ENCODE results near the gene PCDHGA8.
A peak's percentile ranks its signal among the peaks of the same experiment; 100 is the strongest.
"Not testable (repeated sequence)": the region's sequence is repeated elsewhere in the genome, so short reads cannot be mapped to it uniquely, and the experiment has no call there.

PCDHGA8 gene

GRCh38 chr5:141403387-141403786 is 11.0 kb downstream of the PCDHGA8 start:
- DNase-seq, result no peak

GRCh38 chr5:141407790-141408505 is 15.5 kb downstream of the PCDHGA8 start, which contains the start of gene PCDHGB6:
Gene PCDHGB6, plus strand, starts transcription at chr5:141408021. Its CDS starts 182 bp downstream, at chr5:141408203.
- not testable (repeated sequence) for DNase-seq

GRCh38 chr5:141409598-141410306 is 17.3 kb downstream of the PCDHGA8 start:
- no peak for DNase-seq

- DNase-seq, result no peak
These were observed 19.1 kb downstream of the PCDHGA8 start for GRCh38 chr5:141411575-141411974.

- DNase-seq, result peak; percentile 17
These were observed 20.6 kb downstream of the PCDHGA8 start, which contains the start of gene PCDHGA10 for GRCh38 chr5:141412854-141413539. Gene PCDHGA10, plus strand, starts transcription at chr5:141412987. Its CDS starts 189 bp downstream, at chr5:141413176.

GRCh38 chr5:141413540-141414069 is 21.2 kb downstream of the PCDHGA8 start:
- no peak for DNase-seq

- DNase-seq, result not testable (repeated sequence)
These were observed 22.3 kb downstream of the PCDHGA8 start for GRCh38 chr5:141414548-141415274.

- DNase-seq, result not testable (repeated sequence)
These were observed 22.8 kb downstream of the PCDHGA8 start for GRCh38 chr5:141415275-141415618.

GRCh38 chr5:141417494-141418172 is 25.2 kb downstream of the PCDHGA8 start, which contains the start of gene PCDHGB7:
Gene PCDHGB7, plus strand, starts transcription at chr5:141417677. Its CDS starts 183 bp downstream, at chr5:141417860.
- DNase-seq, result not testable (repeated sequence)

GRCh38 chr5:141419074-141419880 is 26.8 kb downstream of the PCDHGA8 start:
- DNase-seq, result no peak

- peak; percentile 15 for DNase-seq
These were observed 28.5 kb downstream of the PCDHGA8 start, which contains the start of gene PCDHGA11 for GRCh38 chr5:141420855-141421488. Gene PCDHGA11, plus strand, starts transcription at chr5:141421051. Its CDS starts 177 bp downstream, at chr5:141421228.

GRCh38 chr5:141421489-141421855 is 29.0 kb downstream of the PCDHGA8 start:
- DNase-seq, result no peak

- no peak for DNase-seq
These were observed 30.4 kb downstream of the PCDHGA8 start for GRCh38 chr5:141422742-141423291.

- no peak for DNase-seq
These were observed 35.5 kb downstream of the PCDHGA8 start for GRCh38 chr5:141427783-141428426.

GRCh38 chr5:141430332-141431113 is 38.1 kb downstream of the PCDHGA8 start, which contains the start of gene PCDHGA12:
Gene PCDHGA12, plus strand, starts transcription at chr5:141430507. Its CDS starts 253 bp downstream, at chr5:141430760.
- DNase-seq, result no peak

GRCh38 chr5:141431286-141431685 is 38.9 kb downstream of the PCDHGA8 start:
- no peak for DNase-seq

- not testable (repeated sequence) for DNase-seq
These were observed 39.9 kb downstream of the PCDHGA8 start for GRCh38 chr5:141432308-141432707.

- DNase-seq, result not testable (repeated sequence)
These were observed 40.3 kb downstream of the PCDHGA8 start for GRCh38 chr5:141432726-141433125.

All from GDM1 (cell line).